ENCODE measurements around the gene IGSF22. TPM values are rescaled to one million over a fixed set of nuclear protein-coding genes. Genes with fewer than 3 reads are reported as not detected.

The IGSF22 gene
- total RNA-seq, 1 donor from 2014 or later: not detected

- H3K4me1 ChIP-seq: peaks cover 34% of the 10 kb centered on the region
- H3K4me3 ChIP-seq: no peak overlapping the region
- no peaks in the 10 kb centered on the region for H3K27me3 ChIP-seq
- TF ChIP-seq POLR2A (IDR thresholded peaks at IDR 0.05) (no peak), POLR2AphosphoS5 (IDR thresholded peaks at IDR 0.05; ENCODE audit: insufficient read depth in 1 of 2, low read depth in 1 of 2) (no peak)
- TF ChIP-seq, protein P1, sequence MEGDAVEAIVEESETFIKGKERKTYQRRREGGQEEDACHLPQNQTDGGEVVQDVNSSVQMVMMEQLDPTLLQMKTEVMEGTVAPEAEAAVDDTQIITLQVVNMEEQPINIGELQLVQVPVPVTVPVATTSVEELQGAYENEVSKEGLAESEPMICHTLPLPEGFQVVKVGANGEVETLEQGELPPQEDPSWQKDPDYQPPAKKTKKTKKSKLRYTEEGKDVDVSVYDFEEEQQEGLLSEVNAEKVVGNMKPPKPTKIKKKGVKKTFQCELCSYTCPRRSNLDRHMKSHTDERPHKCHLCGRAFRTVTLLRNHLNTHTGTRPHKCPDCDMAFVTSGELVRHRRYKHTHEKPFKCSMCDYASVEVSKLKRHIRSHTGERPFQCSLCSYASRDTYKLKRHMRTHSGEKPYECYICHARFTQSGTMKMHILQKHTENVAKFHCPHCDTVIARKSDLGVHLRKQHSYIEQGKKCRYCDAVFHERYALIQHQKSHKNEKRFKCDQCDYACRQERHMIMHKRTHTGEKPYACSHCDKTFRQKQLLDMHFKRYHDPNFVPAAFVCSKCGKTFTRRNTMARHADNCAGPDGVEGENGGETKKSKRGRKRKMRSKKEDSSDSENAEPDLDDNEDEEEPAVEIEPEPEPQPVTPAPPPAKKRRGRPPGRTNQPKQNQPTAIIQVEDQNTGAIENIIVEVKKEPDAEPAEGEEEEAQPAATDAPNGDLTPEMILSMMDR (IDR thresholded peaks at IDR 0.05): no peak
- H3K9me3 ChIP-seq: no peaks in the 10 kb centered on the region
- no peak for DNase-seq (ENCODE audit: extremely low spot score in 2 of 2)
- H3K27ac ChIP-seq: peak overlapping the region; percentile 6
- peaks cover 0 to 4% of the 10 kb centered on the region in 2 donors for H3K36me3 ChIP-seq
- intact Hi-C loops (cut with DNase I): no loop called here
Observed at GRCh38 chr11:18700872-18701271, 25.1 kb downstream of the IGSF22 start.

DNA sequence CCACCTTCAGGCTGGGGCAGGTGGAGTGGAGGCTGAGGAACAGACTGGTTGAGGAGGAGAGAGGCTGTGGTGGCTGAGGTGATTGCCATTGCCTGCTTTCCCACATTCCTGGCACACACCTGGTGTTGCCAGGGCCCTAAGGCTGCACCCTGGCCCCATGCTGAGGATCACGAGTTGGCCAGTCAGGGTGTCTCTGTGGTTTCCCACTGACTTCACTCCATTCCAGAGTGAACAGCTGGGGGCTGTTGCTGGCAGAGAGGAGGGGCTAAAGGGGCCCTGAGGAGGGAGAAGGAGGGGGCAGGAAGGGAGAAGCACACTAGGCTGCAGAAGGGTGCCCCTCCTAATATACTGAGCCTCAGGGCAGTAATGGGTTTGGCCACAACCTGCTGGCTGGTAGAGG, 25.6 kb downstream of the IGSF22 start:
- no peaks in the 10 kb centered on the region for H3K9me3 ChIP-seq
- peak overlapping the region; percentile 6 for H3K27ac ChIP-seq
- TF ChIP-seq, protein P1 (IDR thresholded peaks at IDR 0.05): no peak
- no peak for TF ChIP-seq POLR2AphosphoS5 (IDR thresholded peaks at IDR 0.05; ENCODE audit: insufficient read depth in 1 of 2, low read depth in 1 of 2)
- TF ChIP-seq POLR2A (IDR thresholded peaks at IDR 0.05): no peak
- H3K4me3 ChIP-seq: peak overlapping the region in 1 of 2 donors; percentile 69
- intact Hi-C loops (cut with DNase I): no loop called here
- peaks cover 0 to 4% of the 10 kb centered on the region in 2 donors for H3K36me3 ChIP-seq
- DNase-seq (ENCODE audit: extremely low spot score in 2 of 2): no peak
- H3K27me3 ChIP-seq: no peaks in the 10 kb centered on the region
- H3K4me1 ChIP-seq: peaks cover 29% of the 10 kb centered on the region

- peaks cover 23% of the 10 kb centered on the region for H3K4me1 ChIP-seq
- no peaks in the 10 kb centered on the region for H3K9me3 ChIP-seq
- TF ChIP-seq POLR2A (IDR thresholded peaks at IDR 0.05): no peak
- no peak for TF ChIP-seq POLR2AphosphoS5 (IDR thresholded peaks at IDR 0.05; ENCODE audit: insufficient read depth in 1 of 2, low read depth in 1 of 2)
- TF ChIP-seq, protein P1 (IDR thresholded peaks at IDR 0.05): no peak
- intact Hi-C loops (cut with DNase I): no loop called here
- H3K27ac ChIP-seq: peak overlapping the region; percentile 88
- no peak for DNase-seq (ENCODE audit: extremely low spot score in 2 of 2)
- peak overlapping the region; percentile 69 to 96 for H3K4me3 ChIP-seq
- H3K36me3 ChIP-seq: peaks cover 0 to 4% of the 10 kb centered on the region in 2 donors
- H3K27me3 ChIP-seq: no peaks in the 10 kb centered on the region
Observed at GRCh38 chr11:18699848-18700261, 26.1 kb downstream of the IGSF22 start.

- H3K27ac ChIP-seq: peak overlapping the region; percentile 88
- peaks cover 0 to 4% of the 10 kb centered on the region in 2 donors for H3K36me3 ChIP-seq
- no peaks in the 10 kb centered on the region for H3K9me3 ChIP-seq
- no peaks in the 10 kb centered on the region for H3K27me3 ChIP-seq
- H3K4me1 ChIP-seq: peaks cover 22% of the 10 kb centered on the region
- H3K4me3 ChIP-seq: peak overlapping the region; percentile 69 to 96
- TF ChIP-seq, protein P1 (IDR thresholded peaks at IDR 0.05): no peak
- TF ChIP-seq POLR2A (IDR thresholded peaks at IDR 0.05) (no peak), POLR2AphosphoS5 (IDR thresholded peaks at IDR 0.05; ENCODE audit: insufficient read depth in 1 of 2, low read depth in 1 of 2) (no peak)
- intact Hi-C loops (cut with DNase I): no loop called here
- DNase-seq (ENCODE audit: extremely low spot score in 2 of 2): no peak
Observed at GRCh38 chr11:18699269-18699596, 26.8 kb downstream of the IGSF22 start.

DNA sequence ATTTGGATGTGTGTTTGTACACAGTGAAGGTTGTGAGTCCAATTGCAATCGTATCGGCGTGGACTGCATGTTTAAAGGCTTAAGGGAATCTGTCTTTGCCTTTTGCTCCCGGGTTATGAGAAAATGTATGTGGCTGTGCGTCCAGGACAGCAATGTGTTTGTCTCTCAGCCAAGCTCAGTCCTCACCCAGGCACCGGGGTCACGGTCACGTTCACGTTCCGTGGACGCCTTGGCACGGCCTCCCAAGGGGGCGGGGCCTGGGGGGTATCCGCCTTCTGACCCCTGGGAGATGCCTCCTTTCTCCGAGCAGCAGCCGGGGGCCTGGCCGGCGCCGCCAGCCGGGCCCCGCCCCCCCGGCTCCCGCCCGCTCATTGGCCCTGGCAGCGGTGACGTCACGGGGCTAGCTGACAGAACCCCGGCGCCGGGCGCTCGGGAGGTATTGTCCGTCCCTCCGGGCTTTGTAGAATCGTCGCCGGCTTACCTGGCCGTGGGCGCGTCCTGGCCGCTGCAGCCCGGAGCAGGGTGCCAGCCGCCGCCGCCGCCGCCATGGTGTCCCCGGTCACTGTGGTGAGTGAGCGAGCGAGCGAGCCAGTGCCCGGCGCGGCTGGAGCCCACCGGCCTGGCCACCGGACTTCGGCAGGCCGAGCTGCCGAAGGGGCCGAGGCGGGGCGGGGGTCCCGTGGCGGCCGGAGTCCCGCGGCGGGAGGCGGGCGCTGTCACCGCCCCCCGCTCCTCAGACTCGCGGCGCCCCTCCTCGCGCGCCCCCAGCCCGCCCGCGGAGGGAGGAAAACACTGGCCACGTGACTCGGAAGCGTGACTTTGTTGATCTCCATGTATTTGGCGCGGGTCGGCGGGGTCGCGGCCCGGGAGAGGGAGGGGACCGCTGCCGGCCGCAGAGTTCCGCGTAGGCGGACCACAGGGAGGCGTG, 27.4 kb downstream of the IGSF22 start, which contains the start of gene TMEM86A:
Gene TMEM86A, plus strand, starts transcription at position 439 of the 928 bp plus-strand sequence. Its CDS starts 108 bp downstream, at position 547.
- H3K4me1 ChIP-seq: peaks cover 22% of the 10 kb centered on the region
- peak within 1 kb of the TSS; percentile 88 for H3K27ac ChIP-seq
- H3K4me3 ChIP-seq: peak within 1 kb of the TSS; percentile 69 to 96
- no peaks in the 10 kb centered on the region for H3K9me3 ChIP-seq
- intact Hi-C loops (cut with DNase I): no loop called here
- no peaks in the 10 kb centered on the region for H3K27me3 ChIP-seq
- peaks cover 0 to 4% of the 10 kb centered on the region in 2 donors for H3K36me3 ChIP-seq
- TF ChIP-seq POLR2AphosphoS5 (IDR thresholded peaks at IDR 0.05; ENCODE audit: insufficient read depth in 1 of 2, low read depth in 1 of 2) (peak in 1 of 2 donors; percentile 72), POLR2A (IDR thresholded peaks at IDR 0.05) (peak in 1 of 2 donors; percentile 50)
- TF ChIP-seq, protein P1 (IDR thresholded peaks at IDR 0.05): no peak
- peak in 1 of 2 donors; percentile 94 for DNase-seq (ENCODE audit: extremely low spot score in 2 of 2)
